Sigmoid colon (tissue), 4 donors: ENCODE measurements around the gene MYO7A.

ENCODE experiments used
- POLR2AphosphoS5 ChIP-seq, 4 donors: sonication (generic); formaldehyde crosslinking; IDR thresholded peaks; one replicate each; pipeline ENCODE4 v1.6.1; 2017; ENCODE audit warnings: antibody characterized with exemption in 4 of 4
- TF ChIP-seq, protein P1 (sequence below), 4 experiments: fragments of 450-650 bp in 3 of 4; fragments of 200-600 bp in 1 of 4; IDR thresholded peaks; one replicate each; pipeline ENCODE4 v1.5.1; 2016 to 2019; ENCODE audit warnings: antibody characterized with exemption in 4 of 4, mild to moderate bottlenecking in 3 of 4, moderate library complexity in 2 of 4

DNA sequence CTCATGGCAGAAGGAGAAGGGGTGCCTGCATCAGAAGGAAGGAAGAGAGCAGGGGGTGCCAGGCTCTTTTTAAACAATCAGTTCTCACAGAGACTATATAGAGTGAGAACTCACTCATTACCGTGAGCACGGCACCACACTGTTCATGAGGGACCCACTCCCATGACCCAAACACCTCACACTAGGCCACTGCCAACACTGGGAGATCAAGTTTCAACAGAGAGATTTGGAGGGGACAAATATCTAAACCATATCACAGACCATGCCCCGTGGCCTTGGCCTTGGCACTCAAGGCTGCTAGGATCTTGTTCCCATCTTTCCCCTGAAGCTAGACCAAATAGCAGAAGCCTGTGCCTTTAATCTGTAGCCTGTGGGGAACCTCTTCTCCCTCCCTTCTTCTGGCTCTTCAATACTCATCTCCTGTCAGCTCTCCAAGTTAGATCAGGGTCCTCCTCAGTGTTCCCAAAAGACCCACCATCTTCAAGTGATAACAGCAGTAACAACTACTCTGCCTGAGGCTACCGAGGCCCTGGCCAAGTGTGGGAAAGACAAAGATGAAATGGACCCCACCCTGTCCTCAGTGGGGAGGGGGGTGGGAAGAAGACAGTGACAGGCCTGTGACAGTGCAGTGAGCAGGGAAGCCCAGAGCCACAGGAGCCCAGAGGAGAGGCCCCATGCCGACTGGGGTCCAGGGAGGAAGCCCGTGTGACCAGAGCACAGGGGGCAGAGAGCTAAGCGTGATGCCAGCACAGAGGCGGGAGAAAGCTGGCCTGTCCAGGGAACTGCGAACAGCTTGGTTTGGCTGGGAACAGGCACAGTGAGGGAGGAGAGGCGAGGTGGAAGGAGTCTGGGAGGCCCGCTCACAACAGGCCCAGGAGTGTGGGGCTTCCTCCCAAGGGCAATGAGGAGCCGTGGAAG, 72.6 kb downstream of the MYO7A start:
- TF ChIP-seq, protein P1, sequence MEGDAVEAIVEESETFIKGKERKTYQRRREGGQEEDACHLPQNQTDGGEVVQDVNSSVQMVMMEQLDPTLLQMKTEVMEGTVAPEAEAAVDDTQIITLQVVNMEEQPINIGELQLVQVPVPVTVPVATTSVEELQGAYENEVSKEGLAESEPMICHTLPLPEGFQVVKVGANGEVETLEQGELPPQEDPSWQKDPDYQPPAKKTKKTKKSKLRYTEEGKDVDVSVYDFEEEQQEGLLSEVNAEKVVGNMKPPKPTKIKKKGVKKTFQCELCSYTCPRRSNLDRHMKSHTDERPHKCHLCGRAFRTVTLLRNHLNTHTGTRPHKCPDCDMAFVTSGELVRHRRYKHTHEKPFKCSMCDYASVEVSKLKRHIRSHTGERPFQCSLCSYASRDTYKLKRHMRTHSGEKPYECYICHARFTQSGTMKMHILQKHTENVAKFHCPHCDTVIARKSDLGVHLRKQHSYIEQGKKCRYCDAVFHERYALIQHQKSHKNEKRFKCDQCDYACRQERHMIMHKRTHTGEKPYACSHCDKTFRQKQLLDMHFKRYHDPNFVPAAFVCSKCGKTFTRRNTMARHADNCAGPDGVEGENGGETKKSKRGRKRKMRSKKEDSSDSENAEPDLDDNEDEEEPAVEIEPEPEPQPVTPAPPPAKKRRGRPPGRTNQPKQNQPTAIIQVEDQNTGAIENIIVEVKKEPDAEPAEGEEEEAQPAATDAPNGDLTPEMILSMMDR (IDR thresholded peaks at IDR 0.05) = no peak
- TF ChIP-seq POLR2AphosphoS5 (IDR thresholded peaks at IDR 0.05) = no peak
